H1 (cell line): Measurements from ENCODE around the gene CYB561D2. TPM values are rescaled to one million over a fixed set of nuclear protein-coding genes. Genes with fewer than 3 reads are reported as not detected.

ENCODE experiments used
- polyA plus RNA-seq, 7 experiments: library from polyadenylated mRNA; depleted of rRNA in 3 of 7; stranded (reverse) in 5 of 7; unstranded in 2 of 7; fragments of >200 nt in 5 of 7; fragments of 200-250 nt in 2 of 7; gene quantifications; 1 replicate in 5 of 7; 2 replicates in 1 of 7; 4 replicates in 1 of 7; pipeline versions ENCODE4 v1.2.1 to v1.2.3, GENCODE V29; 2011 to 2013; ENCODE audit warnings: missing spikeins in 2 of 7, mixed read lengths in 2 of 7
- total RNA-seq: library from RNA; stranded (reverse); fragmentation: NEBNext Ultra II Directional; extraction: Animal tissue kit (Norgen Biotek cat#: 25700); gene quantifications from 2 replicates; pipeline ENCODE4 v1.2.1, GENCODE V29; 2021
- TF ChIP-seq, protein P1 (sequence below): fragments of 300-600 bp; sonication (generic); IDR thresholded peaks from 2 replicates; pipeline ENCODE4 v1.7.1; 2012; ENCODE audit warnings: low read length, moderate library complexity, mild to moderate bottlenecking, inconsistent platforms; ENCODE audit not compliant: insufficient replicate concordance

CYB561D2 gene
- total and polyA plus RNA-seq, 2 of the 8 experiments (the other 6 are each of a cell fraction or from before 2014, with no cell fraction given): 9.8 to 34.0 TPM

GRCh38 chr3:50357481-50357880 is 6.8 kb downstream of the CYB561D2 start (continued):
- TF ChIP-seq, protein P1, sequence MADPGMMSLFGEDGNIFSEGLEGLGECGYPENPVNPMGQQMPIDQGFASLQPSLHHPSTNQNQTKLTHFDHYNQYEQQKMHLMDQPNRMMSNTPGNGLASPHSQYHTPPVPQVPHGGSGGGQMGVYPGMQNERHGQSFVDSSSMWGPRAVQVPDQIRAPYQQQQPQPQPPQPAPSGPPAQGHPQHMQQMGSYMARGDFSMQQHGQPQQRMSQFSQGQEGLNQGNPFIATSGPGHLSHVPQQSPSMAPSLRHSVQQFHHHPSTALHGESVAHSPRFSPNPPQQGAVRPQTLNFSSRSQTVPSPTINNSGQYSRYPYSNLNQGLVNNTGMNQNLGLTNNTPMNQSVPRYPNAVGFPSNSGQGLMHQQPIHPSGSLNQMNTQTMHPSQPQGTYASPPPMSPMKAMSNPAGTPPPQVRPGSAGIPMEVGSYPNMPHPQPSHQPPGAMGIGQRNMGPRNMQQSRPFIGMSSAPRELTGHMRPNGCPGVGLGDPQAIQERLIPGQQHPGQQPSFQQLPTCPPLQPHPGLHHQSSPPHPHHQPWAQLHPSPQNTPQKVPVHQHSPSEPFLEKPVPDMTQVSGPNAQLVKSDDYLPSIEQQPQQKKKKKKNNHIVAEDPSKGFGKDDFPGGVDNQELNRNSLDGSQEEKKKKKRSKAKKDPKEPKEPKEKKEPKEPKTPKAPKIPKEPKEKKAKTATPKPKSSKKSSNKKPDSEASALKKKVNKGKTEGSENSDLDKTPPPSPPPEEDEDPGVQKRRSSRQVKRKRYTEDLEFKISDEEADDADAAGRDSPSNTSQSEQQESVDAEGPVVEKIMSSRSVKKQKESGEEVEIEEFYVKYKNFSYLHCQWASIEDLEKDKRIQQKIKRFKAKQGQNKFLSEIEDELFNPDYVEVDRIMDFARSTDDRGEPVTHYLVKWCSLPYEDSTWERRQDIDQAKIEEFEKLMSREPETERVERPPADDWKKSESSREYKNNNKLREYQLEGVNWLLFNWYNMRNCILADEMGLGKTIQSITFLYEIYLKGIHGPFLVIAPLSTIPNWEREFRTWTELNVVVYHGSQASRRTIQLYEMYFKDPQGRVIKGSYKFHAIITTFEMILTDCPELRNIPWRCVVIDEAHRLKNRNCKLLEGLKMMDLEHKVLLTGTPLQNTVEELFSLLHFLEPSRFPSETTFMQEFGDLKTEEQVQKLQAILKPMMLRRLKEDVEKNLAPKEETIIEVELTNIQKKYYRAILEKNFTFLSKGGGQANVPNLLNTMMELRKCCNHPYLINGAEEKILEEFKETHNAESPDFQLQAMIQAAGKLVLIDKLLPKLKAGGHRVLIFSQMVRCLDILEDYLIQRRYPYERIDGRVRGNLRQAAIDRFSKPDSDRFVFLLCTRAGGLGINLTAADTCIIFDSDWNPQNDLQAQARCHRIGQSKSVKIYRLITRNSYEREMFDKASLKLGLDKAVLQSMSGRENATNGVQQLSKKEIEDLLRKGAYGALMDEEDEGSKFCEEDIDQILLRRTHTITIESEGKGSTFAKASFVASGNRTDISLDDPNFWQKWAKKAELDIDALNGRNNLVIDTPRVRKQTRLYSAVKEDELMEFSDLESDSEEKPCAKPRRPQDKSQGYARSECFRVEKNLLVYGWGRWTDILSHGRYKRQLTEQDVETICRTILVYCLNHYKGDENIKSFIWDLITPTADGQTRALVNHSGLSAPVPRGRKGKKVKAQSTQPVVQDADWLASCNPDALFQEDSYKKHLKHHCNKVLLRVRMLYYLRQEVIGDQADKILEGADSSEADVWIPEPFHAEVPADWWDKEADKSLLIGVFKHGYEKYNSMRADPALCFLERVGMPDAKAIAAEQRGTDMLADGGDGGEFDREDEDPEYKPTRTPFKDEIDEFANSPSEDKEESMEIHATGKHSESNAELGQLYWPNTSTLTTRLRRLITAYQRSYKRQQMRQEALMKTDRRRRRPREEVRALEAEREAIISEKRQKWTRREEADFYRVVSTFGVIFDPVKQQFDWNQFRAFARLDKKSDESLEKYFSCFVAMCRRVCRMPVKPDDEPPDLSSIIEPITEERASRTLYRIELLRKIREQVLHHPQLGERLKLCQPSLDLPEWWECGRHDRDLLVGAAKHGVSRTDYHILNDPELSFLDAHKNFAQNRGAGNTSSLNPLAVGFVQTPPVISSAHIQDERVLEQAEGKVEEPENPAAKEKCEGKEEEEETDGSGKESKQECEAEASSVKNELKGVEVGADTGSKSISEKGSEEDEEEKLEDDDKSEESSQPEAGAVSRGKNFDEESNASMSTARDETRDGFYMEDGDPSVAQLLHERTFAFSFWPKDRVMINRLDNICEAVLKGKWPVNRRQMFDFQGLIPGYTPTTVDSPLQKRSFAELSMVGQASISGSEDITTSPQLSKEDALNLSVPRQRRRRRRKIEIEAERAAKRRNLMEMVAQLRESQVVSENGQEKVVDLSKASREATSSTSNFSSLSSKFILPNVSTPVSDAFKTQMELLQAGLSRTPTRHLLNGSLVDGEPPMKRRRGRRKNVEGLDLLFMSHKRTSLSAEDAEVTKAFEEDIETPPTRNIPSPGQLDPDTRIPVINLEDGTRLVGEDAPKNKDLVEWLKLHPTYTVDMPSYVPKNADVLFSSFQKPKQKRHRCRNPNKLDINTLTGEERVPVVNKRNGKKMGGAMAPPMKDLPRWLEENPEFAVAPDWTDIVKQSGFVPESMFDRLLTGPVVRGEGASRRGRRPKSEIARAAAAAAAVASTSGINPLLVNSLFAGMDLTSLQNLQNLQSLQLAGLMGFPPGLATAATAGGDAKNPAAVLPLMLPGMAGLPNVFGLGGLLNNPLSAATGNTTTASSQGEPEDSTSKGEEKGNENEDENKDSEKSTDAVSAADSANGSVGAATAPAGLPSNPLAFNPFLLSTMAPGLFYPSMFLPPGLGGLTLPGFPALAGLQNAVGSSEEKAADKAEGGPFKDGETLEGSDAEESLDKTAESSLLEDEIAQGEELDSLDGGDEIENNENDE: no peak
- TF ChIP-seq, all 59 proteins: peak for 0
